ENCODE measurements around the gene LCN10.
A peak's percentile ranks its signal among the peaks of the same experiment; 100 is the strongest.
"Not testable (repeated sequence)": the region's sequence is repeated elsewhere in the genome, so short reads cannot be mapped to it uniquely, and the experiment has no call there.

Gene LCN10

GRCh38 chr9:136711751-136712689 is 30.7 kb downstream of the LCN10 start, which contains the start of gene DIPK1B:
Gene DIPK1B, plus strand, starts transcription at chr9:136712572. Its CDS starts 94 bp downstream, at chr9:136712666.
- no peak for DNase-seq (ENCODE audit: low read depth in 1 of 2, low spot score in 1 of 2)
- Histone ChIP-seq H3K4me3 (replicated peaks; ENCODE audit: insufficient read depth, low read length) (peak within 1 kb of the TSS; percentile 49), H3K27me3 (ENCODE audit: insufficient read depth, poor library complexity, severe bottlenecking) (no peaks in the 10 kb centered on the region), H3K27ac (replicated peaks) (no peak within 1 kb of the TSS)
- no peak for TF ChIP-seq POLR2AphosphoS5 (IDR thresholded peaks at IDR 0.05; ENCODE audit: low read depth)
- TF ChIP-seq GABPA (IDR thresholded peaks at IDR 0.05; ENCODE audit: low read depth), result no peak
- TF ChIP-seq REST (IDR thresholded peaks at IDR 0.05; ENCODE audit: insufficient replicate concordance, low read depth), result no peak
- no peak for TF ChIP-seq SPI1 (IDR thresholded peaks at IDR 0.05; ENCODE audit: borderline replicate concordance, low read depth)
- TF ChIP-seq CTCF (IDR thresholded peaks at IDR 0.05; ENCODE audit: insufficient read depth, low read length), result no peak

- not testable (repeated sequence) for H3K4me3 ChIP-seq (replicated peaks; ENCODE audit: insufficient read depth, low read length); H3K27ac ChIP-seq (replicated peaks); DNase-seq (ENCODE audit: low read depth in 1 of 2, low spot score in 1 of 2)
These were observed 31.5 kb downstream of the LCN10 start for GRCh38 chr9:136711219-136711648.

GRCh38 chr9:136710543-136710942 is 32.2 kb downstream of the LCN10 start:
- Histone ChIP-seq H3K27me3 (ENCODE audit: insufficient read depth, poor library complexity, severe bottlenecking) (no peaks in the 10 kb centered on the region), H3K4me3 (replicated peaks; ENCODE audit: insufficient read depth, low read length) (no peak overlapping the region), H3K27ac (replicated peaks) (no peak overlapping the region)
- DNase-seq (ENCODE audit: low read depth in 1 of 2, low spot score in 1 of 2), result no peak
- TF ChIP-seq SPI1 (IDR thresholded peaks at IDR 0.05; ENCODE audit: borderline replicate concordance, low read depth), result no peak
- no peak for TF ChIP-seq CTCF (IDR thresholded peaks at IDR 0.05; ENCODE audit: insufficient read depth, low read length)
- no peak for TF ChIP-seq GABPA (IDR thresholded peaks at IDR 0.05; ENCODE audit: low read depth)
- no peak for TF ChIP-seq REST (IDR thresholded peaks at IDR 0.05; ENCODE audit: insufficient replicate concordance, low read depth)
- TF ChIP-seq POLR2AphosphoS5 (IDR thresholded peaks at IDR 0.05; ENCODE audit: low read depth), result no peak

More at GRCh38 chr9:136711219-136711648, 31.5 kb downstream of the LCN10 start:
- not testable (repeated sequence) for H3K27me3 ChIP-seq (ENCODE audit: insufficient read depth, poor library complexity, severe bottlenecking)

- DNase-seq (ENCODE audit: low read depth in 1 of 2, low spot score in 1 of 2), result no peak
- H3K27ac ChIP-seq (replicated peaks), result no peak overlapping the region
- TF ChIP-seq POLR2AphosphoS5 (IDR thresholded peaks at IDR 0.05; ENCODE audit: low read depth) (no peak), GABPA (IDR thresholded peaks at IDR 0.05; ENCODE audit: low read depth) (no peak), REST (IDR thresholded peaks at IDR 0.05; ENCODE audit: insufficient replicate concordance, low read depth) (no peak), SPI1 (IDR thresholded peaks at IDR 0.05; ENCODE audit: borderline replicate concordance, low read depth) (no peak), CTCF (IDR thresholded peaks at IDR 0.05; ENCODE audit: insufficient read depth, low read length) (no peak)
- no peak overlapping the region for H3K4me3 ChIP-seq (replicated peaks; ENCODE audit: insufficient read depth, low read length)
- no peaks in the 10 kb centered on the region for H3K27me3 ChIP-seq (ENCODE audit: insufficient read depth, poor library complexity, severe bottlenecking)
These were observed 33.2 kb downstream of the LCN10 start for GRCh38 chr9:136709454-136710109.
